H1 (cell line): ENCODE results near the gene A4GALT. TPM values are rescaled to one million over a fixed set of nuclear protein-coding genes. Genes with fewer than 3 reads are reported as not detected.

Experiments used
- CTCF ChIA-PET: fragments of 300-600 bp; sonication (Branson Sonifier 250); formaldehyde crosslinking; loops from one replicate; lab custom pipeline; 2021; ENCODE audit not compliant: partially characterized antibody; lab: Charles Lee
- POLR2A ChIA-PET: fragments of 300-600 bp; sonication (Branson Sonifier 250); formaldehyde crosslinking; loops from one replicate; lab custom pipeline; 2021; ENCODE audit warnings: inconsistent platforms; ENCODE audit not compliant: partially characterized antibody; lab: Charles Lee
- DNase-seq, 2 experiments: peaks; one replicate each; pipeline versions ENCODE4 v3.0.0 to v3.0.0-alpha.2; 2010 to 2022; ENCODE audit warnings: low spot score in 2 of 2, low read depth in 1 of 2, mixed read lengths in 1 of 2
- FAIRE-seq: peaks from 2 replicates; lab custom pipeline; 2011; peaks lifted over from hg19 to GRCh38; lab: Jason Lieb, UNC
- H2AFZ ChIP-seq: 2 replicates; pipeline ENCODE4 v1.8.1; 2012; ENCODE audit warnings: low read length, inconsistent platforms
- H2AK5ac ChIP-seq: 2 replicates; pipeline ENCODE4 v1.6.1; 2013; ENCODE audit warnings: low read depth, low read length
- H2BK120ac ChIP-seq: replicated peaks from 2 replicates; pipeline ENCODE3; 2013; ENCODE audit warnings: low read depth, low read length, inconsistent platforms
- H2BK12ac ChIP-seq: 2 replicates; pipeline ENCODE4 v1.6.1; 2013; ENCODE audit warnings: low read depth, low read length
- H2BK15ac ChIP-seq: 2 replicates; pipeline ENCODE4 v1.6.1; 2013; ENCODE audit warnings: low read length
- H2BK20ac ChIP-seq: 2 replicates; pipeline ENCODE4 v1.6.1; 2013; ENCODE audit warnings: low read length
- H2BK5ac ChIP-seq: 2 replicates; pipeline ENCODE4 v1.6.1; 2013; ENCODE audit warnings: low read depth, low read length
- H3K14ac ChIP-seq: 2 replicates; pipeline ENCODE4 v1.6.1; 2013; ENCODE audit warnings: inconsistent platforms; ENCODE audit not compliant: insufficient read length
- H3K18ac ChIP-seq: 2 replicates; pipeline ENCODE4 v1.6.1; 2013; ENCODE audit warnings: low read length; ENCODE audit errors: extremely low read depth
- H3K23ac ChIP-seq: 2 replicates; pipeline ENCODE4 v1.6.1; 2013; ENCODE audit warnings: inconsistent platforms; ENCODE audit not compliant: insufficient read length
- H3K23me2 ChIP-seq: 2 replicates; pipeline ENCODE4 v1.6.1; 2013; ENCODE audit warnings: low read depth, low read length
- H3K27ac ChIP-seq: 2 replicates; pipeline ENCODE4 v1.6.1; 2011; ENCODE audit warnings: low read depth, low read length, inconsistent platforms
- H3K27me3 ChIP-seq, 4 experiments: replicated peaks in 1 of 4; 1 replicate in 1 of 4; 2 replicates in 3 of 4; pipeline versions ENCODE4 v1.6.1 to v1.8.1; 2011 to 2013; ENCODE audit warnings: low read length in 3 of 4, mild to moderate bottlenecking in 3 of 4, inconsistent platforms in 2 of 4, mixed read lengths in 2 of 4, moderate library complexity in 1 of 4; ENCODE audit not compliant: control insufficient read depth in 3 of 4, insufficient read depth in 3 of 4; ENCODE audit errors: extremely low read depth in 1 of 4
- H3K36me3 ChIP-seq, 4 experiments: 2 replicates each; pipeline versions ENCODE4 v1.6.1 to v1.8.1; 2011 to 2013; ENCODE audit warnings: mild to moderate bottlenecking in 4 of 4, low read length in 3 of 4, moderate library complexity in 2 of 4, control low read depth in 1 of 4, inconsistent platforms in 1 of 4; ENCODE audit not compliant: insufficient read depth in 4 of 4, control insufficient read depth in 2 of 4
- H3K4ac ChIP-seq: replicated peaks from 2 replicates; pipeline ENCODE3; 2013; ENCODE audit warnings: low read length, low read depth, mixed read lengths, inconsistent platforms; ENCODE audit not compliant: insufficient read length
- H3K4me1 ChIP-seq, 4 experiments: replicated peaks in 1 of 4; 1 replicate in 1 of 4; 2 replicates in 3 of 4; pipeline versions ENCODE4 v1.6.1 to v1.8.1; 2011 to 2013; ENCODE audit warnings: low read length in 3 of 4, inconsistent platforms in 2 of 4, mixed read lengths in 1 of 4; ENCODE audit not compliant: insufficient read depth in 4 of 4, control insufficient read depth in 3 of 4
- H3K4me2 ChIP-seq, 2 experiments: 2 replicates each; pipeline versions ENCODE4 v1.6.1 to v1.8.1; 2011 to 2013; ENCODE audit warnings: low read depth in 2 of 2, low read length in 2 of 2, control low read depth in 1 of 2, inconsistent platforms in 1 of 2, mild to moderate bottlenecking in 1 of 2; ENCODE audit not compliant: insufficient read depth in 1 of 2
- H3K4me3 ChIP-seq, 4 experiments: fragments of 200-600, 300-600 bp in 1 of 4; sonication (generic), shearing (Covaris generic), sonication (Bioruptor Twin) in 1 of 4; 2 replicates each; pipeline versions ENCODE4 v1.5.1 to v1.8.1; 2011 to 2016; ENCODE audit warnings: low read length in 4 of 4, low read depth in 3 of 4, control low read depth in 2 of 4, inconsistent platforms in 2 of 4, mild to moderate bottlenecking in 2 of 4, mixed read lengths in 1 of 4, moderate library complexity in 1 of 4; ENCODE audit not compliant: insufficient read depth in 2 of 4; ENCODE audit errors: extremely low read depth in 1 of 4
- H3K56ac ChIP-seq: replicated peaks from 2 replicates; pipeline ENCODE3; 2013; ENCODE audit warnings: low read depth, mild to moderate bottlenecking, mixed read lengths, low read length, inconsistent platforms; ENCODE audit not compliant: insufficient read length
- H3K79me1 ChIP-seq: 2 replicates; pipeline ENCODE4 v1.6.1; 2013; ENCODE audit warnings: low read depth, low read length, control low read depth
- H3K79me2 ChIP-seq, 2 experiments: 2 replicates each; pipeline versions ENCODE4 v1.6.1 to v1.8.1; 2012 to 2013; ENCODE audit warnings: low read length in 2 of 2, mild to moderate bottlenecking in 2 of 2, inconsistent platforms in 1 of 2; ENCODE audit not compliant: insufficient read depth in 2 of 2, control insufficient read depth in 1 of 2
- H3K9ac ChIP-seq, 4 experiments: replicated peaks in 1 of 4; 1 replicate in 1 of 4; 2 replicates in 3 of 4; pipeline versions ENCODE4 v1.6.1 to v1.8.1; 2011 to 2013; ENCODE audit warnings: low read depth in 3 of 4, low read length in 3 of 4, control low read depth in 2 of 4, mild to moderate bottlenecking in 2 of 4, moderate library complexity in 2 of 4, inconsistent platforms in 1 of 4; ENCODE audit errors: extremely low read depth in 1 of 4
- H3K9me3 ChIP-seq, 2 experiments: 2 replicates each; pipeline versions ENCODE4 v1.6.1 to v1.8.1; 2012 to 2013; ENCODE audit warnings: mild to moderate bottlenecking in 2 of 2, moderate library complexity in 2 of 2, control low read depth in 1 of 2, inconsistent platforms in 1 of 2, low read depth in 1 of 2, low read length in 1 of 2, mixed read lengths in 1 of 2; ENCODE audit not compliant: insufficient read depth in 2 of 2
- H4K20me1 ChIP-seq, 2 experiments: replicated peaks in 1 of 2; 2 replicates each; pipeline versions ENCODE3 to v1.8.1; 2011 to 2013; ENCODE audit warnings: inconsistent platforms in 2 of 2, low read length in 2 of 2, mild to moderate bottlenecking in 1 of 2; ENCODE audit not compliant: insufficient read depth in 2 of 2, control insufficient read depth in 1 of 2
- H4K5ac ChIP-seq: 2 replicates; pipeline ENCODE4 v1.6.1; 2013; ENCODE audit warnings: low read length, low read depth, mixed read lengths, inconsistent platforms; ENCODE audit not compliant: insufficient read length
- H4K8ac ChIP-seq: 2 replicates; pipeline ENCODE4 v1.8.0; 2013; ENCODE audit warnings: mild to moderate bottlenecking, moderate library complexity, low read length, inconsistent platforms; ENCODE audit not compliant: insufficient read depth; ENCODE audit errors: extremely low read depth
- H4K91ac ChIP-seq: replicated peaks from 2 replicates; pipeline ENCODE3; 2013; ENCODE audit warnings: low read length, mixed read lengths, inconsistent platforms; ENCODE audit not compliant: insufficient read length
- ASH2L ChIP-seq: fragments of 200-600, 300-600 bp; sonication (generic); IDR thresholded peaks from one replicate; pipeline ENCODE4 v1.7.1; 2017; ENCODE audit warnings: low read length
- EGR1 ChIP-seq: IDR thresholded peaks from 2 replicates; pipeline ENCODE4 v1.6.1; 2011; ENCODE audit warnings: low read depth, low read length, borderline replicate concordance
- KDM4A ChIP-seq: IDR thresholded peaks from one replicate; pipeline ENCODE4 v1.7.1; 2012; ENCODE audit warnings: low read depth, mild to moderate bottlenecking, moderate library complexity, low read length, inconsistent platforms; ENCODE audit not compliant: severe bottlenecking
- NRF1 ChIP-seq: IDR thresholded peaks from 2 replicates; pipeline ENCODE4 v1.6.1; 2011; ENCODE audit warnings: mild to moderate bottlenecking, low read depth, low read length, improper control_type of control experiment
- PHF8 ChIP-seq: fragments of 200-600 bp; sonication (generic); conservative IDR thresholded peaks from 2 replicates; pipeline ENCODE4 v1.7.1; 2012; ENCODE audit warnings: low read depth, mild to moderate bottlenecking, inconsistent platforms, low read length, moderate library complexity
- SUZ12 ChIP-seq: fragments of 200-600 bp; sonication (generic); IDR thresholded peaks from 2 replicates; pipeline ENCODE4 v1.6.1; 2012; ENCODE audit warnings: mild to moderate bottlenecking, inconsistent platforms, low read length, moderate library complexity, mixed read lengths
- WGBS, 2 experiments: shearing (Covaris generic) in 1 of 2; methylation state at CpG; one replicate each; pipeline versions ENCODE4 v1.1.6 to v1.1.7; 2013 to 2015; ENCODE audit warnings: low lambda C conversion rate in 2 of 2, mixed read lengths in 2 of 2, inconsistent platforms in 1 of 2, low coverage in 1 of 2, missing lambda C conversion rate in 1 of 2; ENCODE audit not compliant: insufficient replicate concordance in 2 of 2, insufficient coverage in 1 of 2, insufficient read length in 1 of 2; ENCODE audit errors: extremely low coverage in 1 of 2, missing lambda C conversion rate in 1 of 2; 5-methylcytosine and 5-hydroxymethylcytosine counted together
- long read RNA-seq, 2 experiments: library from RNA in 1 of 2; library from capped mRNA in 1 of 2; stranded (forward); transcript quantifications; one replicate each; pipeline ENCODE4 v2.0.0, GENCODE V29; 2021; ENCODE audit warnings: inconsistent platforms in 1 of 2
- polyA minus RNA-seq, 3 experiments: library from RNA; depleted of rRNA, polyadenylated mRNA; stranded (reverse); fragments of >200 nt; gene quantifications; 1 replicate in 2 of 3; 2 replicates in 1 of 3; pipeline ENCODE4 v1.2.3, GENCODE V29; 2011
- polyA plus RNA-seq, 7 experiments: library from polyadenylated mRNA; depleted of rRNA in 3 of 7; stranded (reverse) in 5 of 7; unstranded in 2 of 7; fragments of >200 nt in 5 of 7; fragments of 200-250 nt in 2 of 7; gene quantifications; 1 replicate in 5 of 7; 2 replicates in 1 of 7; 4 replicates in 1 of 7; pipeline versions ENCODE4 v1.2.1 to v1.2.3, GENCODE V29; 2011 to 2013; ENCODE audit warnings: missing spikeins in 2 of 7, mixed read lengths in 2 of 7
- total RNA-seq: library from RNA; stranded (reverse); fragmentation: NEBNext Ultra II Directional; extraction: Animal tissue kit (Norgen Biotek cat#: 25700); gene quantifications from 2 replicates; pipeline ENCODE4 v1.2.1, GENCODE V29; 2021

Gene A4GALT
- total RNA-seq, result 13.8 and 13.9 TPM in 2 replicates
- 7.2 and 13.1 TPM in 2 replicates for polyA plus RNA-seq (2011; rRNA removed)
- 9.2 TPM for polyA plus RNA-seq (2011; cell fraction: cytosol; rRNA removed)
- 11.9 TPM for polyA plus RNA-seq (2011; cell fraction: nucleus; rRNA removed)
- polyA plus RNA-seq (2012, experiment 1 of 2), result 6.9 to 12.0 TPM (median 8.7 TPM) in 4 replicates
- polyA plus RNA-seq (2012, experiment 2 of 2), result 7.6 TPM
- polyA plus RNA-seq (2013, experiment 1 of 2), result 10.5 TPM
- 11.0 TPM for polyA plus RNA-seq (2013, experiment 2 of 2)
- 3.9 and 7.0 TPM in 2 replicates for polyA minus RNA-seq (2011; rRNA and poly(A)+ RNA removed)
- polyA minus RNA-seq (2011; cell fraction: cytosol; rRNA and poly(A)+ RNA removed), result 9.8 TPM
- polyA minus RNA-seq (2011; cell fraction: nucleus; rRNA and poly(A)+ RNA removed), result 9.6 TPM
- long read RNA-seq, experiment 1, partial matches to known transcripts, result 0 of 4 reads
- long read RNA-seq, experiment 1, other reads (novel, unspliced or antisense), result 4 of 4 reads
- long read RNA-seq, experiment 2, partial matches to known transcripts, result 0 of 5 reads
- long read RNA-seq, experiment 2, other reads (novel, unspliced or antisense), result 1 of 5 reads

GRCh38 chr22:42720263-42721044 is at the start of gene A4GALT:
Gene A4GALT (minus strand): TSS chr22:42720870. CDS start chr22:42693951, 26,919 bp downstream.
- FAIRE-seq (no peak), DNase-seq (peak in 1 of 2 experiments; percentile 71)
- POLR2A ChIA-PET, result interaction anchor here (1.2 to 2.1 kb wide), 2 partner anchors 10 to 105 kb away, joined by 3 to 8 read pairs; partner anchors contain the start of gene POLDIP3
- Histone ChIP-seq H2BK120ac (no peak within 1 kb of the TSS), H3K56ac (no peak within 1 kb of the TSS), H4K8ac (peak within 1 kb of the TSS; percentile 84), H3K14ac (no peak within 1 kb of the TSS), H3K4ac (no peak within 1 kb of the TSS), H3K4me3 (peak within 1 kb of the TSS; percentile 48 to 77 (median 72)), H3K79me2 (no peaks in the 10 kb centered on the region; a peak in 1 of 4 replicates), H2AK5ac (no peak within 1 kb of the TSS), H3K23me2 (peaks cover 16% of the 10 kb centered on the region), H4K20me1 (peaks cover 0 to 2% of the 10 kb centered on the region in 2 experiments), H3K27me3 (peaks cover 2 to 31% (median 26%) of the 10 kb centered on the region in 4 experiments), H3K18ac (peak within 1 kb of the TSS; percentile 78), H3K79me1 (no peaks in the 10 kb centered on the region; the same call in 1 of the 2 replicates), H3K36me3 (no peaks in the 10 kb centered on the region), H2AFZ (peak within 1 kb of the TSS; percentile 37; the same call in 1 of the 2 replicates), H3K4me1 (peaks cover 7 to 17% (median 11%) of the 10 kb centered on the region in 4 experiments), H3K9ac (peak within 1 kb of the TSS in 3 of 4 experiments; percentile 13 to 42 (median 29); a peak in 6 of 7 replicates), H3K4me2 (peak within 1 kb of the TSS; percentile 84 to 99), H2BK15ac (peak within 1 kb of the TSS; percentile 81; the same call in 1 of the 2 replicates), H3K27ac (no peak within 1 kb of the TSS), H2BK5ac (0 out of 2 replicates have a peak within 1 kb of the TSS, but pooled peaks have one; percentile 2), H4K91ac (peak within 1 kb of the TSS; percentile 3), H3K23ac (no peak within 1 kb of the TSS), H4K5ac (peak within 1 kb of the TSS; percentile 7), H2BK20ac (no peak within 1 kb of the TSS), H3K9me3 (no peaks in the 10 kb centered on the region), H2BK12ac (peak within 1 kb of the TSS; percentile 71; the same call in 1 of the 2 replicates)
- no peak for TF ChIP-seq EGR1
- TF ChIP-seq PHF8, result 0 out of 2 replicates have a peak, but pooled peaks have one; percentile 46
- TF ChIP-seq ASH2L, result peak; percentile 37
- TF ChIP-seq SUZ12, result 0 out of 2 replicates have a peak, but pooled peaks have one; percentile 9
- TF ChIP-seq KDM4A, result peak; percentile 81
- no peak for TF ChIP-seq NRF1
- WGBS, 2 experiments, result 3% methylated on average over 12 of the region's 104 CpGs; no CpG with 5 or more reads in 1 of the 2 experiments
- CTCF ChIA-PET, result interaction anchor here (1.2 to 1.3 kb wide), 2 partner anchors 21 to 37 kb away, joined by 3 to 4 read pairs; no protein-coding TSS in a partner anchor
